Prostate gland (tissue), 2 donors: Measurements from ENCODE around the gene C10orf105.

Source experiments
- POLR2A ChIP-seq: fragments of 450-650 bp; IDR thresholded peaks from one replicate; pipeline ENCODE4 v1.6.1; 2016; ENCODE audit warnings: antibody characterized with exemption, mild to moderate bottlenecking
- POLR2AphosphoS5 ChIP-seq: sonication (generic); formaldehyde crosslinking; IDR thresholded peaks from one replicate; pipeline ENCODE4 v1.6.1; 2017; ENCODE audit warnings: antibody characterized with exemption
- TF ChIP-seq, protein P1 (sequence below), 4 experiments: fragments of 200-600 bp in 2 of 4; fragments of 450-650 bp in 2 of 4; sonication (generic) in 2 of 4; IDR thresholded peaks; 1 replicate in 3 of 4; 2 replicates in 1 of 4; pipeline ENCODE4 v1.5.1; 2016 to 2019; ENCODE audit warnings: antibody characterized with exemption in 4 of 4, mild to moderate bottlenecking in 2 of 4, moderate library complexity in 2 of 4

GRCh38 chr10:71693377-71693776 is 26.2 kb downstream of the C10orf105 start:
- TF ChIP-seq, protein P1, sequence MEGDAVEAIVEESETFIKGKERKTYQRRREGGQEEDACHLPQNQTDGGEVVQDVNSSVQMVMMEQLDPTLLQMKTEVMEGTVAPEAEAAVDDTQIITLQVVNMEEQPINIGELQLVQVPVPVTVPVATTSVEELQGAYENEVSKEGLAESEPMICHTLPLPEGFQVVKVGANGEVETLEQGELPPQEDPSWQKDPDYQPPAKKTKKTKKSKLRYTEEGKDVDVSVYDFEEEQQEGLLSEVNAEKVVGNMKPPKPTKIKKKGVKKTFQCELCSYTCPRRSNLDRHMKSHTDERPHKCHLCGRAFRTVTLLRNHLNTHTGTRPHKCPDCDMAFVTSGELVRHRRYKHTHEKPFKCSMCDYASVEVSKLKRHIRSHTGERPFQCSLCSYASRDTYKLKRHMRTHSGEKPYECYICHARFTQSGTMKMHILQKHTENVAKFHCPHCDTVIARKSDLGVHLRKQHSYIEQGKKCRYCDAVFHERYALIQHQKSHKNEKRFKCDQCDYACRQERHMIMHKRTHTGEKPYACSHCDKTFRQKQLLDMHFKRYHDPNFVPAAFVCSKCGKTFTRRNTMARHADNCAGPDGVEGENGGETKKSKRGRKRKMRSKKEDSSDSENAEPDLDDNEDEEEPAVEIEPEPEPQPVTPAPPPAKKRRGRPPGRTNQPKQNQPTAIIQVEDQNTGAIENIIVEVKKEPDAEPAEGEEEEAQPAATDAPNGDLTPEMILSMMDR (IDR thresholded peaks at IDR 0.05) = no peak
- no peak for TF ChIP-seq POLR2AphosphoS5
- TF ChIP-seq POLR2A = no peak
